HS-27A (cell line): ENCODE data around the gene YIPF2.

Source experiments
- DNase-seq: peaks from one replicate; pipeline ENCODE4 v3.0.0-alpha.2; 2012; ENCODE audit warnings: low read depth, missing footprints

Gene YIPF2

DNA sequence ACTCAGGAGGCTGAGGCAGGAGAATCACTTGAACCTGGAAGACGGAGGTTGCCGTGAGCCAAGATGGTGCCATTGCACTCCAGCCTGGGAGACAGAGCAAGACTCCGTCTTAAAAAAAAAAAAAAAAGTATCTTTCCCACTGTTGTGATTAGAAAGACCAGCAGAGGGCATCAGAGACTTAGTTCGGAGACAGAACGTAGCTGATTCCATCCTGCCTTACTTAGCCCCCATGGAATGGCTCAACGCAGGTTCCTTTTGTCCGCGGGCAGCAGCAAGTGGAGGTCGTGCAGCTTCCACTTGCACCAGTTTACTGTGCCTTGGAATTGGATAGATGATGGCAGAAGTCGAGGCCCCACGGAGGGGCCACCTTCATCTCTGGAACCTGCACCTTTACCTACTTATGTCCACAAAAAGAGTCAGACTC is 8.2 kb upstream of the YIPF2 start:
- DNase-seq: no peak

DNA sequence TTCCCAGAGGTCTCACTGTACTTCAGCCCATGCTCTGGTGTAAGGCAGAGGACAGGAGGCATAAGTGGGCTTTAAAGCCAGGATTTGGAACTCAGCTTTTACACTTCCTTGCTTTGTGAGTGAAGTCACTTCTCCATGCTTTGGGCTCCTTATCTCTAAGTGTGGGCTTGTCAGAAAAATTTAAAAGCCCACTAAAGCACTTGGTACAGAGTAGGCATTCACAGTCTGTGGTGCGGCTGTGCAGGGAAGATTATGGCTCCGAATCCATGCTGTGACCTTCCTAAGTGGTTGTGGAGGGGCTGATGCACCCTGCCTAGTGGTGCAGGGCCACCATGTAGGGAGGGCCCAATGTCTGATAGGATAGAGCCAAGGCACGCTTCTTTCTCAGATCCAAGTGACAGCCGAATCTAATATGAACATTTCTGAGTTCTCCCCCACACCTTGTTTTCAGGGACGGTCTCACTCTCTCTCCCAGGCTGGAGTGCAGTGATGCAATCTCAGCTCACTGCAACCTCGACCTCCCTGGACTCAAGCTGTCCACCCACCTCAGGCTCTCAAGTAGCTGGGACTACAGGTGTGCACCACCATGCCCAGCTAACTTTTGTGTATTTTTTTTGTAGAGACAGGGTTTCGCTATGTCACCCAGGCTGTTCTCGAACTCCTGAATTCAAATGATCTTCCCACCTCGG is 7.1 kb upstream of the YIPF2 start:
- no peak for DNase-seq

DNA sequence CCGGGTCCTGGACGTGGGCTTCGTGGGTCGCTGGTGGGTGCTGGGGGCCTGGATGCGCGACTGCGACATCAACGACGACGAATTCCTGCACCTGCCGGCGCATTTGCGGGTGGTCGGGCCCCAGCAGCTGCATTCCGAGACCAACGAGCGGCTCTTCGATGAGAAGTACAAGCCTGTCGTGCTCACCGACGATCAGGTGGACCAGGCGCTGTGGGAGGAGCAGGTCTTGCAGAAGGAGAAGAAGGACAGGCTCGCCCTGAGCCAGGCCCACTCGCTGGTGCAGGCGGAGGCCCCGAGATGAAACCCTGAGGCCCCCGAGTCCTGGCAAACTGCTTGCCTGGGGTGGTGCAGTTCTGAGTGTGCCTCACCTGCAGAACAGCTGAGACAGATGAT is 959 bp upstream of the YIPF2 start:
- DNase-seq: no peak

DNA sequence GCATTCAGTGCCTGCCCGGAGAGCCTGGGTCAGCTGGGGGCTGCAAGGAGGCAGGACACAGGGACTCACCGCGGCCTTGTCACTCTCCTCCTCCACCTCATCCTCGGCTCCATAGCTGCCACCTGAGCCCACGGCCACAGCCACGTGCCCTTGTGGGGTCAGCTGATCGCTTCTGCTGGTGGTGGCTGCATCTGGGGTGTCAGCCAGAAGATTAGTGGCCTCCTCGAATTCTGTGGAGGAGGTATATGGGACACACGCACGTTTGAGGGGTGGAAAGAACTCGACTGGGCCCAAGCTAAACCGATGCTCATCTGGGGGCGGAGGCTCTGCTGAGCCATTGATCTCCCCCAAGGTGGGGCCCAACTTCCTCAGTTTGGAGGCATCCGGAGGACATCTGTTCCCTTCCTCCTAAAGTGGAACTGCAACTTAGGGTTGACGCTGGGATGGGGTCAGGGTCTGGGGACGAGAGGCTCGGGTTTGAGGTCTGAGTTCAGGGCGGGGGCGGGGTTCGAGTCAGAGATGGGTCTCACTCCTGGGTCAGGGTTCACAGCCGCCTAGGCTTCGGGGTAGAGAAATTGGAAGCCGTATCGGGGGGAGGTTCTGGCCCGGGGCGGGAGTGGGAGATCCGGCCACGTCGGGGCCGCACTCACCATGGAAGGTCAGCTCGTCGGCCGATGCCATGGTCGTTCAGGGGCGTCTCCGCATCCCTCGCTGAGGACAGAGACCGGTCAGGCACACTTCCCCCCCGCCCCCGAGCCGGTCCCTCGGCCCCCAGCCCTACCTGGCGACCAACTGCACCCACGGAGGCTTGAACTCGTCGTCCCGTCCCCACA is 493 bp downstream of the YIPF2 start:
- DNase-seq: no peak

DNA sequence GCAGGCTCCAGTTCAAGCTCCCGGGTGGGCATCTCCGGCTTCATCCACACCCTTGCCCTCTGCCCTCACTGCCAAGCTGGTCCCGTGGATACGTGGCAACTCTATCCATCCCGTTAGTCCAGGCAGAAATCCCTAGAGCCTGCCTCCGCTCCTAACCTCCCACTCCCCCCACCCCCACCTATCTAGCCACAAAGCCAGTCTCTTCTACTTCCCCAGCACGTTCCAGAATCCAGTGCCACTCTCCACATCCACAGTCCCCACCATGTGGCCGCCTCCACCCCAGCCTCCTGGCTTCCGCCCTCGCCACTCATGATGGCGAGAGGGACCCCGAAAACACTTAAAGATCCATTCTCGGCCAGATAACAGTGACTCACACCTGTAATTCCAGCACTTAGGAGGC is 3.8 kb downstream of the YIPF2 start:
- DNase-seq: no peak

DNA sequence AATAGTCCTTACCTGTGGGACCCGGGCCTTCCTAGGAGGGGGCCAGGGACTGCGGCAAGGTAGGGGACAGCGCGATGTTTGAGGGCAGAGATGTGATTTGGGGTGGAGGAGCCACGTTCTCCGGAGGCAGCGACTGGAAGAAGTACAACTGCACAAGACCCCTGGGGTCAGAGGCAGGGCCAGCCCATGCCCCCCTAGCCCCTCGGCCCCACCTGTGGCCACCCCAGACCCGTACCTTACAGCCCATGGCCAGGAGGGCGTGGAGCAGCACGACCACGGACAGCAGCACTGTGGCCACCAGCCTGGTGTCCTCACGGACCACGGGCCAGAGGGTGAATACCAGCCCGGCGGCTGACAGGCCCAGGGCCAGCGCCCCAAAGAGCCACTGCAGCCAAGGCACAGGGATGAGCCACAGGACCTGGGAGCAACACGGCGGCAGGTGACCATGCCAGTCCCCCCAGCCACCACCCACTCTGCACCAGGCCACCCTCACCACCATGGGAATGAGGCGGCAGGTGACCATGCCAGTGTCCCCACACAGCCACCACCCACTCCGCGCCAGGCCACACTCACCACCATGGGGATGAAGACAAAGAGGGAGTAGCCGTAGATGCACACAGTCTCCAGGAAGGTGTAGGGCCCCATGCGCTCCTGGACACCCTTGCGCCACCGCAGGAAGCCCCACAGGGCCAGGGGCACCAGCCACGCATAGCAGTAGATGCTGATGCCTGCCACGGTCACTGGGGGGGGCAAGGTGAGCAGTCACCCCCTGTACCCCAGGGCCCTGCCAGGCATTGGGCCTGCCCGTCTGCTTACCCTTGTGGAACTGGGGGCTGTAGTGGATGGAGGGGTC is 5.0 kb downstream of the YIPF2 start:
- DNase-seq: no peak

DNA sequence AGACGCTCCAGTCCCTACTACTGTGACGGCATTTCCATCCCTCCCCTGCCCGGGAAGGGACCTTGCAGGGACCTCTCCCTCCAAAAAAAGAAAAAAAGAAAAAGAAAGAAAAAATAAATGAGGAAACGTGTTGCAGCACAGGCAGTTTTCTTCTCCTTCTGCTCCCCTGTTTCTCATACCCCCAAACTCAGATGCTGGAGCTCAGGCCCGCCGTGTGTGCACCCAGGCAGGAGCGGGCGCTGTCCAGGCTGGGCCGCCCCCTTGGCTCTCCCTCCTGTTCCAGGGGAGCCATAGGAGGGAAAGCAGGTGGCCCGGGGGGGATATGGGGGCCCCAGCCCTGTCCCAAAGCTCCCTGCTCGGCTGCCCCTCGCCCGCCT is 5.8 kb downstream of the YIPF2 start:
- DNase-seq: no peak

DNA sequence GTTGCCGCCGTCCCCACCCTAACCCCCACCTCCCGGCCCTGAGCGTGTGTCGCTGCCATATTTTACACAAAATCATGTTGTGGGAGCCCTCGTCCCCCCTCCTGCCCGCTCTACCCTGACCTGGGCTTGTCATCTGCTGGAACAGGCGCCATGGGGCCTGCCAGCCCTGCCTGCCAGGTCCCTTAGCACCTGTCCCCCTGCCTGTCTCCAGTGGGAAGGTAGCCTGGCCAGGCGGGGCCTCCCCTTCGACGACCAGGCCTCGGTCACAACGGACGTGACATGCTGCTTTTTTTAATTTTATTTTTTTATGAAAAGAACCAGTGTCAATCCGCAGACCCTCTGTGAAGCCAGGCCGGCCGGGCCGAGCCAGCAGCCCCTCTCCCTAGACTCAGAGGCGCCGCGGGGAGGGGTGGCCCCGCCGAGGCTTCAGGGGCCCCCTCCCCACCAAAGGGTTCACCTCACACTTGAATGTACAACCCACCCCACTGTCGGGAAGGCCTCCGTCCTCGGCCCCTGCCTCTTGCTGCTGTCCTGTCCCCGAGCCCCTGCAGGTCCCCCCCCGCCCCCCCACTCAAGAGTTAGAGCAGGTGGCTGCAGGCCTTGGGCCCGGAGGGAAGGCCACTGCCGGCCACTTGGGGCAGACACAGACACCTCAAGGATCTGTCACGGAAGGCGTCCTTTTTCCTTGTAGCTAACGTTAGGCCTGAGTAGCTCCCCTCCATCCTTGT is 6.4 kb downstream of the YIPF2 start:
- no peak for DNase-seq

DNA sequence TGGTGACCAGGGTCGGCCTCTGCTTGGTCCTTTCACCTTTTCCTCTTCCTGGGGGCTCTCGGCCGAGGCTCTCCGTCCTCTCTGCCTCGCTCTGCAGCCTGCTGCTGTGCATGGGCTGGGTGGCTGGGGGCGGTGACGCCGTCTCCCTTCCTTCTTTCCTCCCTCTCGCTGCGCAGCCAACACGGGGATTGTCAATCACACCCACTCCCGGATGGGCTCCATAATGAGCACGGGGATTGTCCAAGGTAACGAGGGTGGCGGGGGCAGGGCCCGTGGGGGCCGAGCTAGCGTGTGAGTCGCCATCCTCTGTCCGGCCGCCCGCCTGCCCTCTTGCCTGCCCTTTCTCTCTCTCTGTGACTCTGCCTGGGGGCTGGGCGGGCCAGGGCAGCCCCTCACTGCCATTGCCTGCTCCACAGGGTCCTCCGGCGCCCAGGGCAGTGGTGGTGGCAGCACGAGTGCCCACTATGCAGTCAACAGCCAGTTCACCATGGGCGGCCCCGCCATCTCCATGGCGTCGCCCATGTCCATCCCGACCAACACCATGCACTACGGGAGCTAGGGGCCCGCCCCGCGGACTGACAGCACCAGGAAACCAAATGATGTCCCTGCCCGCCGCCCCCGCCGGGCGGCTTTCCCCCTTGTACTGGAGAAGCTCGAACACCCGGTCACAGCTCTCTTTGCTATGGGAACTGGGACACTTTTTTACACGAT is 7.1 kb downstream of the YIPF2 start:
- DNase-seq: no peak

DNA sequence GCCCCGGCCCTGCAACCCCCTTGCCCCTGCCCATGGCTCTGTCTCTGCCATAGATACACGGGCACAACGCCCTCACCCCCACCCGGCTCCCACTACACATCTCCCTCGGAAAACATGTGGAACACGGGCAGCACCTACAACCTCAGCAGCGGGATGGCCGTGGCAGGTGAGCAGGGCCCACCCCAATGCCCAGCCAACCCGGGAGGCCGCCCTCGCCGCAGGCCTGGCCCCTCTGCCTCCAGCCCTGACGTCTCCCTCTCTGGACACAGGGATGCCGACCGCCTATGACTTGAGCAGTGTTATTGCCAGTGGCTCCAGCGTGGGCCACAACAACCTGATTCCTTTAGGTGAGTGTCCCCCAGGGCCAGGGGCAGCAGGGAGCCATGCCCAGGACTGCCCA is 7.7 kb downstream of the YIPF2 start:
- no peak for DNase-seq

DNA sequence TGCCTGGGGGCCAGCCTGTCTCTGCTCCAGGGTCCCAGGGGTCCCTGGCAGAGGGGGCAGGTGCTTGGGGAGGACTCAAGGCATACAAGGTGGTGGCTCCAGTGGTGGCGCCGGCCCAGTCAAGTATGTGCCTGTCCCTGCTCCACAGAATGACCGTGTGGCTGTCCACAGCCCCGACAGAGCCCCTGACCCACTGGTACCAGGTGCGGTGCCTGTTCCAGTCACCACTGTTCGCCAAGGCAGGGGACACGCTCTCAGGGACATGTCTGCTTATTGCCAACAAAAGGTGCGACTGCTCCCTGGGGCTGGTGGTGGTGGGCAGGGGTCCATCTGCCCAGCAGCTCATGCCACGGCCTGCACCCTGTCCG is 8.2 kb downstream of the YIPF2 start:
- no peak for DNase-seq

DNA sequence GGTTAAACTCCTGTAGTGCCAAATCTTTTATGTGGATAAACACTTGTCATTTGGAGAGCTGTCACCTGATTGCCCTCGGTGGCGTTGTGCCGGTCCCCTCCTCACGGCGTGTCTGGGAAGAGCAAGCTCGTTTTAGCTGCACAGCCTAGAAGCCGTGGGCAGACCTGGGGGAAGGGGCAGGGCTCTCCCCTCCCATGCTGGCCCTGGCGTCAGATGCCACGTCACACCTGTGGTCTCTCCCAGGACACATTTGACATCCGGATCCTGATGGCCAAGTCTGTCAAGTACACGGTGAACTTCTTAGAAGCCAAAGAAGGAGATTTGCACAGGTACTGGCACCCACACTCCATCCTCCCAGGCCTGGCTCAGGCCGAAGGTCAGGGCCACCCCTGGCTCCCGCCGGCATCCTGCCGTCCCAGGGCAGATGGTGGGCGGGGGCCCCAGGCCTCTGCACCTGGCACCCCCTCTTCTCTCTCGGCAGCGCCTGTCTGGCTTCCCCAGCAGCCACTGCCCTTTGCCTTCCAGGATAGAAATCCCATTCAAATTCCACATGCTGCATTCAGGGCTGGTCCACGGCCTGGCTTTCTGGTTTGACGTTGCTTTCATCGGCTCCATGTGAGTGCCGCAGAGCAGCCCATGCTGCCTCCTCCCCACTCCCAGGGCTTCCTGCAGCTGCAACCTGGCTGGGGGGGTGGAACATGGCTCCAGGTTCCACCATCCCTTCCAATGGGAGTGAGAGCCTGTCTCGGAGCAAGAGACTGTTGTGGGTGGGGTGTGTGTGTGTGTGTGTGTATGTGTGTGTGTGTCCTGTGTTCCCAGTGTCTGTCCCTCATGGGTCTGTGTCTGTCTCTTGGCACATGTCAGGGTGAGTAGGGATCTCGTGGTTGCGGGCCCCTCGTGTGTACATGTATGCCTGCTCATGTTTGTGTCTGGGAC is 8.8 kb downstream of the YIPF2 start:
- DNase-seq: no peak

DNA sequence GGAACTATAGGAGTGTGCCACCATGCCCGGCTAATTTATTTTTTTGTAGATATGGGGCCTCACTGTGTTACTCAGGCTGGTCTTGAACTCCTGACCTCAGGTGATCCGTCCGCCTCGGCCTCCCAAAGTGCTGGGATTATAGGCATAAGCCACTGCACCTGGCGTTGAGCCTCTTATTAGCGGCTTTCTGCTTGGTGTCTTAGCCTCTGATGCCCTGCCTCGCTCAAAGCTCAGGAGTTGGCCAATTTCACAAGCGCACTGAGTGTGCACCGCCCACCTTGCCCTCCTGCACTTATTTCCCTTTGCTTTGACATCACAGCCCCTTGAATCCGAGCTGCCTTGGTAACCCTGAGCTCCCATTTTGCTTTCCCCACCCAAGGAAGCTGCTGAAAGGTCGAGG is 10.1 kb downstream of the YIPF2 start:
- DNase-seq: no peak

DNA sequence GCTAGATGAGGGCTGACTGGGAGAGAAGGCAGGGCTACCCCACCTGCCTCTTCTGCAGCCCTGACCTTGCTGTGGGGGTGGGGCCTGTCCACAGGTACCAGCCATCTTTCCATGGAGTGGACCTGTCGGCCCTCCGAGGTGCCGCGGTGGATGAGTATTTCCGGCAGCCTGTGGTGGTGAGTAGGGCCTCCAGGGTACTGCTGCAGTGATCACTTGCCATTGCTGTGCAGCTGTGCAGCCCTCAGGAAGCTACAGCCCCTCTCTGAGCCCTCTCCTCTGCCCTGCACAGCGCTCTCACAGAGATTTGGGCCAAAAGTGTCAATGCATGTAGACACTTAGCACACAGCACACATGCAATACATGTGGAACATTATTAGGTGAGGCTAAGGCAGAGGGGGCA is 11.8 kb downstream of the YIPF2 start:
- no peak for DNase-seq

DNA sequence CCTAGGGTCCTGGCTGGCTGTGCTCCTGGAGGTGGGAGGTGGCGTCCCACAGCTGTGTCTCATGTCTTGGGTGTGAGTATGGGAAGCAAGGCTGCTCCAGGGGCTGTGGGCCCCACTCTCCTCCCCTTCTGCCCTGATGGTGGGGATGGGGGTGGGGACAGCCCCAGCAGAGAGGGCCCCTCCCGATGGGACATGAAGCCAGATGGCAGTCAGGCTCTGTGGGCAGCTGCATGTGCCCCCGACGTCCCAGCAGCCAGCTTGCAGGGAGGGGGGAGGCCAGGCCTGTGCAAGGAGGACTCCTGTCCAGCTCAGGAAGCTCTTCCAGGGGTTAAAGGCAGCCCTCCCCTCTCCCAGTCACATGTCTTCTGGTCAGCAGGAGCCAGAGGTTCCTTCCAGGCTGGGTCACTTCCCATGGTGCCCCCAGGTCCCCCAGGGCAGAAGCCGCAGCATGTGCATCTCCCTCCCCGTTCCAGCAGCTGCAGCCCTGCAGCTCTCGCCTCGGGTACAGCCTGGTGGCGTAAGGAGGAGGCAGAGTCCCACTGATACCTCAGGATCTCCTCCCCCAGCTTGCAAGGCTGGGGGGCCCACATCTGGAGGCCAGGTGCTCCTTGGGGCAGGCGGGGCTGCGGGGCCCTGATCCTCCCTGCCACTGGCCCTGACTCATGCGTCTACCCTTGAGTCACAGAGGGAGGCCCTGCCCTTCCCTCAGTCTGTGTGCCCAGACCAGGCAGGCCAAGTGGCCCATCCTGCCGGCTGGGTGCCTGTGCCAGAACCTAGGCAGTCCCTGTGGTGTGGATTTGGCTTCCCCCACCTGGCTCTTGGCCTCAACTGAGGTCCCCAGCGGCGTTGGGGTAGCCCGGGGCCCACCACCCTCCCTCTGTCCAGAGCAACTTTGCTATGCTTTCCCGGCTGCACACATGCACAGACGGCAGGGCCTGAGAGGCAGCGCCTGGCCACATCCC is 13.0 kb downstream of the YIPF2 start:
- DNase-seq: peak; percentile 45

DNA sequence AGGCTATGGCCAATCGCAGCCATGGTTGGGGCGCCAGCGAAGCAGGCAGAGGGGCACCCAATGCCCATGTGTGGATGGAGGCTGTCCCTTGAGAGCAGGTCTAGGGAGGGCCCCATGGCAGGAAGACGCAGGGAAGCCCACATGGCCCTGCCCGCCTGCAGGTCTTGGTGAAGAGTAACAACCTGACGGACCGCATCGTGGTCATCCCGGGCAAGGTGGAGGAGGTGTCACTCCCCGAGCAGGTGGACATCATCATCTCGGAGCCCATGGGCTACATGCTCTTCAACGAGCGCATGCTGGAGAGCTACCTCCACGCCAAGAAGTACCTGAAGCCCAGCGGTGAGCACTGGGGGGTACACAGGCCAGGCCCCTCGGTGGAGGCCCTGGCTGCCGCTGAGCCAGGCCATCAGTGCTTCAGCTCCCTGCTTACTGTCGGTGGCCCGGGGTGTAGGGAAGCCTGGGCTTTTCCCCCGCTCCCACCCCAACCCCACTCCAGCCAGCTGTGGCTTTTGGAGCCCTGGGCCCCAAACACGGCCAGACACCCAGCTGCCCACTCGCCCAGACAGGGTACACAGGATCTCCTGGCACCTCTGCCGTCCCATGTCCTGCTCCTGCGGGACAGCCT is 14.6 kb downstream of the YIPF2 start:
- no peak for DNase-seq

DNA sequence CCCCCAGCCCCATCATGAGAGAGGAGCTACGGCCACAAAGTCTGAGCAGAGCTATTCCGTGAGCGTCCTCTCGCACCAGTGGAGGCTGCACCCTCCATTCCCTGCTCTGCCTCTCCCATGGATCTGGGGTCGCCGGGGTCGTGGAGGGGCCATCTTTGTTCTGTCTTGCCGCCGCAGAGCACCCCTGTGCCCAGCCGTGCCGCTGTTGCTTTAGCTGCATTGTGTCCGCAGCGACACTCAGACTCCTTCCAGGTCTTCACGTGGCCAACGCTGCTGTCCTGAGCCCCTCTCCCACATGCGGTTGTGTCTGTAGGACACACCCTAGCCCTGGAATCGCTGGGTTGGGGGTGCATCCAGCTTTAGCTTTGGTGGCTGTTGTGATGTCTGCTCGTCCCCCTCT is 15.8 kb downstream of the YIPF2 start:
- DNase-seq: no peak

DNA sequence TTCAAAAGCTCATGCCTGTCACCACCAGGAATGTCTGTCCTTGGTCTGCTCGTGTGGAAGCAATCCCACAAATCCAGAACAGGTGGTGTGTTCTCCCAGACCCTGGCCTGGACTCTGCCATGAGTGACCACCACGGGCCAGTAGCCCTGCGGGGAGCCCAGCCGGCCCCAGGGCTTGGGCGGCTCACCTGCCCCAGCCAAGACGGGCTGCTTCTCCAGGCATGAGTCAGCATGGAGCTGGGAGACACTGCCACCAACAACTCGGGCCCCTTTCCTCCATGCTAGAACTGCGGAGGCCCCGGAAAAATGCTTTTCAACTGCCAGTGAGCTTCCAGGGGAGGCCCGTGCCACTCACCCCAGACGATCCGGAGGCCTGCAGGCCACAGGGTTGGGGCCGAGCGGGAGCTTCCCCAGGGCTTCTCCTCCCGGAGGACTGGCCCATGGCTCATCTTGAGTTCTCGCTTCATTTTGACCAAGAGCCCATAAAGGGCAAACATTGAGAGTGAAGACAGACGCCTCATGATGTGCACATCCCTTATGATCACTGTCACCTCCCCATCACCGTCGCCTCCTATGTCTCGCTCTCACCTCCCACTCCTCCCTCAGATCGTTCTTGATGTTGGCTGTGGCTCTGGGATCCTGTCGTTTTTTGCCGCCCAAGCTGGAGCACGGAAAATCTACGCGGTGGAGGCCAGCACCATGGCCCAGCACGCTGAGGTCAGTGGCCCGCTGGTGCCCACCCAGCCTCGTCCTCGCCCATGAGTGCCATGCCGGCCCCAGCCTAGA is 16.7 kb downstream of the YIPF2 start:
- DNase-seq: no peak
